WTC11 (cell line): Measurements from ENCODE around the gene MGMT.

ENCODE experiments used
- FOXJ3 ChIP-seq: sonication (generic); formaldehyde crosslinking; IDR thresholded peaks from 2 replicates; pipeline ENCODE4 v1.9.0; 2021; ENCODE audit warnings: missing genetic modification reagents, mild to moderate bottlenecking, borderline replicate concordance
- FOXP1 ChIP-seq: sonication (generic); formaldehyde crosslinking; IDR thresholded peaks from 2 replicates; pipeline ENCODE4 v1.8.0; 2022; ENCODE audit warnings: missing genetic modification reagents, mild to moderate bottlenecking, moderate library complexity, borderline replicate concordance
- GTF2I ChIP-seq: fragments of 250-450 bp; sonication (Bioruptor Pico); conservative IDR thresholded peaks from 2 replicates; pipeline ENCODE4 v1.4.0; 2021; ENCODE audit warnings: mild to moderate bottlenecking
- MAX ChIP-seq: sonication (generic); formaldehyde crosslinking; IDR thresholded peaks from 2 replicates; pipeline ENCODE4 v1.8.0; 2022; ENCODE audit warnings: mild to moderate bottlenecking, missing genetic modification reagents
- ZBTB21 ChIP-seq: sonication (generic); formaldehyde crosslinking; IDR thresholded peaks from 2 replicates; pipeline ENCODE4 v1.8.1; 2023; ENCODE audit warnings: mild to moderate bottlenecking, missing genetic modification reagents, borderline replicate concordance
- ZNF121 ChIP-seq: sonication (generic); formaldehyde crosslinking; IDR thresholded peaks from 2 replicates; pipeline ENCODE4 v1.8.0; 2023; ENCODE audit warnings: missing genetic modification reagents
- ZNF232 ChIP-seq: sonication (generic); formaldehyde crosslinking; IDR thresholded peaks from 2 replicates; pipeline ENCODE4 v1.8.0; 2022; ENCODE audit warnings: mild to moderate bottlenecking, missing genetic modification reagents
- TF ChIP-seq, protein P1 (sequence below): fragments of 200-600 bp; IDR thresholded peaks from 2 replicates; pipeline ENCODE4 v1.8.0; 2022; ENCODE audit warnings: antibody characterized with exemption

DNA sequence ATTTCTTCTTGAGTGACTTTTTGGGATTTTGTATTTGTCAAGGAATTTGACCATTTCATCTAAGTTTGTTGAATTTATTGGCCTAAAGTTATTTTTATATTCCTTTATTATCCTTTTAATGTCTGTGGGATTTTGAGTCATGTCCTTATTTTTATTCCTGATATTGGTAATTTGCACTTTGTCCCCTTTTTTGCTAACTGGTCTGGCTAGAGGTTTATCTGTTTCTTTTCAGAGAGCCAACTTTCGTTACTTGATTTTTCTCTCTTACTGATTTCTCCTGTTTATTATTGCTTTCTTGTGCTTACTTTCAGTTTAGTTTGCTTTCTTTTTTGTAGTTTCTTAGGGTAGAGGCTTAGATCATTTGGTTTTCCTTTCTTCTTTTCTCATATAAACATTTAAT, 14.6 kb downstream of the MGMT start:
- TF ChIP-seq, protein P1, sequence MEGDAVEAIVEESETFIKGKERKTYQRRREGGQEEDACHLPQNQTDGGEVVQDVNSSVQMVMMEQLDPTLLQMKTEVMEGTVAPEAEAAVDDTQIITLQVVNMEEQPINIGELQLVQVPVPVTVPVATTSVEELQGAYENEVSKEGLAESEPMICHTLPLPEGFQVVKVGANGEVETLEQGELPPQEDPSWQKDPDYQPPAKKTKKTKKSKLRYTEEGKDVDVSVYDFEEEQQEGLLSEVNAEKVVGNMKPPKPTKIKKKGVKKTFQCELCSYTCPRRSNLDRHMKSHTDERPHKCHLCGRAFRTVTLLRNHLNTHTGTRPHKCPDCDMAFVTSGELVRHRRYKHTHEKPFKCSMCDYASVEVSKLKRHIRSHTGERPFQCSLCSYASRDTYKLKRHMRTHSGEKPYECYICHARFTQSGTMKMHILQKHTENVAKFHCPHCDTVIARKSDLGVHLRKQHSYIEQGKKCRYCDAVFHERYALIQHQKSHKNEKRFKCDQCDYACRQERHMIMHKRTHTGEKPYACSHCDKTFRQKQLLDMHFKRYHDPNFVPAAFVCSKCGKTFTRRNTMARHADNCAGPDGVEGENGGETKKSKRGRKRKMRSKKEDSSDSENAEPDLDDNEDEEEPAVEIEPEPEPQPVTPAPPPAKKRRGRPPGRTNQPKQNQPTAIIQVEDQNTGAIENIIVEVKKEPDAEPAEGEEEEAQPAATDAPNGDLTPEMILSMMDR, result no peak
- no peak for TF ChIP-seq FOXP1
- TF ChIP-seq ZNF232 (CRISPR knock-in tag), result no peak
- no peak for TF ChIP-seq GTF2I (CRISPR knock-in tag)
- no peak for TF ChIP-seq FOXJ3 (CRISPR knock-in tag)
- TF ChIP-seq MAX, result no peak
- no peak for TF ChIP-seq ZNF121 (CRISPR knock-in tag)
- no peak for TF ChIP-seq ZBTB21 (CRISPR knock-in tag)
